MCF 10A (cell line): ENCODE data around the gene KPNA2. TPM values are rescaled to one million over a fixed set of nuclear protein-coding genes. Genes with fewer than 3 reads are reported as not detected.
"Not testable (repeated sequence)": the region's sequence is repeated elsewhere in the genome, so short reads cannot be mapped to it uniquely, and the experiment has no call there.

Experiments used
- BruUV-seq: library from RNA; stranded (reverse); fragments of 400-500 nt; replicated peaks from 2 replicates; lab custom pipeline; 2021; lab: Mats Ljungman, UMichigan
- CTCF ChIA-PET: fragments of 300-600 bp; sonication (Branson Sonifier 250); formaldehyde crosslinking; extraction: SDS; loops from one replicate; lab custom pipeline; 2021; ENCODE audit warnings: antibody characterized with exemption, inconsistent platforms; lab: Yijun Ruan, JAX
- POLR2A ChIA-PET: fragments of 300-600, 350-650 bp; sonication (Branson Sonifier 250); formaldehyde crosslinking; extraction: SDS; loops from one replicate; lab custom pipeline; 2020; ENCODE audit warnings: antibody characterized with exemption, inconsistent platforms; lab: Yijun Ruan, JAX
- DNase-seq: peaks from one replicate; pipeline ENCODE4 v3.0.0-alpha.2; 2018; ENCODE audit not compliant: unreplicated experiment
- H3K27ac Mint-ChIP-seq: one replicate; pipeline ENCODE4 v1.8.0; 2022; ENCODE audit warnings: mild to moderate bottlenecking, low read depth, mixed read lengths; ENCODE audit not compliant: unreplicated experiment
- H3K27me3 Mint-ChIP-seq: one replicate; pipeline ENCODE4 v1.8.0; 2022; ENCODE audit warnings: mixed read lengths; ENCODE audit not compliant: insufficient read depth, unreplicated experiment
- H3K36me3 Mint-ChIP-seq: one replicate; pipeline ENCODE4 v1.8.0; 2022; ENCODE audit warnings: mild to moderate bottlenecking, moderate library complexity, mixed read lengths; ENCODE audit not compliant: insufficient read depth, unreplicated experiment
- H3K4me1 Mint-ChIP-seq: one replicate; pipeline ENCODE4 v1.8.0; 2022; ENCODE audit warnings: mixed read lengths; ENCODE audit not compliant: insufficient read depth, unreplicated experiment
- H3K4me3 Mint-ChIP-seq: one replicate; pipeline ENCODE4 v1.8.0; 2022; ENCODE audit warnings: mild to moderate bottlenecking, moderate library complexity, mixed read lengths; ENCODE audit not compliant: unreplicated experiment
- H3K9me3 Mint-ChIP-seq: one replicate; pipeline ENCODE4 v1.8.0; 2022; ENCODE audit warnings: mixed read lengths; ENCODE audit not compliant: unreplicated experiment
- CTCF ChIP-seq: fragments of 200-600 bp; IDR thresholded peaks from one replicate; pipeline ENCODE4 v1.8.0; 2022; ENCODE audit warnings: antibody characterized with exemption, mild to moderate bottlenecking; ENCODE audit not compliant: unreplicated experiment
- intact Hi-C: fragments of 100-400 bp; cut with micrococcal nuclease; formaldehyde crosslinking; loops from 2 replicates; pipeline ENCODE4 v1.14.1; 2022
- total RNA-seq: library from RNA; stranded (reverse); gene quantifications from 2 replicates; pipeline ENCODE4 v1.2.3, GENCODE V29; 2022

The KPNA2 gene
- total RNA-seq, 1 experiment from 2014 or later, result 132 TPM

- H3K27ac Mint-ChIP-seq, result no peak overlapping the region
- ChIA-PET CTCF (interaction anchor here (0.7 to 1.5 kb wide), 4 partner anchors 13 to 128 kb away, joined by 3 to 6 read pairs (median 4); no protein-coding TSS in a partner anchor), POLR2A (interaction anchor here (0.6 kb wide), 1 partner anchor 232 kb away, joined by 3 read pairs; the partner anchor contains the start of gene BPTF)
- peak; percentile 41 for DNase-seq
- H3K9me3 Mint-ChIP-seq, result no peaks in the 10 kb centered on the region
- peaks cover 11% of the 10 kb centered on the region for H3K4me1 Mint-ChIP-seq
- no peaks in the 10 kb centered on the region for H3K36me3 Mint-ChIP-seq
- BruUV-seq, result no TSS peak
- no peak overlapping the region for H3K4me3 Mint-ChIP-seq
- TF ChIP-seq CTCF, result peak; percentile 21
- H3K27me3 Mint-ChIP-seq, result no peaks in the 10 kb centered on the region
- intact Hi-C loops, result no loop called here
Measured at GRCh38 chr17:68057531-68057952, 22.0 kb downstream of the KPNA2 start.

- ChIA-PET POLR2A (no interaction called here), CTCF (no interaction called here)
- BruUV-seq, result no TSS peak
- Mint-ChIP-seq H3K27me3 (no peaks in the 10 kb centered on the region), H3K27ac (no peak overlapping the region), H3K9me3 (no peaks in the 10 kb centered on the region), H3K4me1 (peaks cover 6% of the 10 kb centered on the region), H3K4me3 (no peak overlapping the region), H3K36me3 (no peaks in the 10 kb centered on the region)
- TF ChIP-seq CTCF, result no peak
- intact Hi-C loops, result no loop called here
- DNase-seq, result no peak
Measured at GRCh38 chr17:68060336-68060735, 24.8 kb downstream of the KPNA2 start.

GRCh38 chr17:68061512-68062313 is 26.2 kb downstream of the KPNA2 start:
- Mint-ChIP-seq H3K27me3 (no peaks in the 10 kb centered on the region), H3K27ac (no peak overlapping the region), H3K9me3 (no peaks in the 10 kb centered on the region), H3K4me1 (peaks cover 6% of the 10 kb centered on the region), H3K36me3 (no peaks in the 10 kb centered on the region), H3K4me3 (no peak overlapping the region)
- peak; percentile 29 for DNase-seq
- CTCF ChIA-PET, result no interaction called here
- POLR2A ChIA-PET, result interaction anchor here (0.6 kb wide), 1 partner anchor 21 kb away, joined by 3 read pairs; no protein-coding TSS in a partner anchor
- BruUV-seq, result no TSS peak
- intact Hi-C loops, result no loop called here
- no peak for TF ChIP-seq CTCF

- CTCF ChIA-PET, result interaction anchor here (0.6 kb wide), 1 partner anchor 364 kb away, joined by 3 read pairs; no protein-coding TSS in a partner anchor
- H3K27me3 Mint-ChIP-seq, H3K4me1 Mint-ChIP-seq, intact Hi-C loops, H3K4me3 Mint-ChIP-seq, POLR2A ChIA-PET, DNase-seq, H3K27ac Mint-ChIP-seq, H3K9me3 Mint-ChIP-seq, BruUV-seq, H3K36me3 Mint-ChIP-seq: not testable (repeated sequence)
Measured at GRCh38 chr17:68065366-68065765, 29.8 kb downstream of the KPNA2 start.

GRCh38 chr17:68068512-68068911 is 33.0 kb downstream of the KPNA2 start:
- H3K36me3 Mint-ChIP-seq, BruUV-seq, H3K9me3 Mint-ChIP-seq, H3K4me3 Mint-ChIP-seq, CTCF ChIA-PET, DNase-seq, H3K4me1 Mint-ChIP-seq, H3K27me3 Mint-ChIP-seq, POLR2A ChIA-PET, intact Hi-C loops, H3K27ac Mint-ChIP-seq: not testable (repeated sequence)

GRCh38 chr17:68070582-68071444 is 35.3 kb downstream of the KPNA2 start:
- H3K4me3 Mint-ChIP-seq, H3K36me3 Mint-ChIP-seq, intact Hi-C loops, BruUV-seq, H3K27ac Mint-ChIP-seq, H3K27me3 Mint-ChIP-seq, POLR2A ChIA-PET, H3K9me3 Mint-ChIP-seq, DNase-seq, H3K4me1 Mint-ChIP-seq: not testable (repeated sequence)
- CTCF ChIA-PET, result interaction anchor here (0.9 kb wide), 1 partner anchor 13 kb away, joined by 3 read pairs; no protein-coding TSS in a partner anchor
